SK-N-MC (cell line): ENCODE measurements around the gene ATL1.

ENCODE experiments used
- EZH2 ChIP-seq: fragments of 200-600 bp; sonication (generic); IDR thresholded peaks from one replicate; pipeline ENCODE4 v1.6.1; 2017; ENCODE audit warnings: antibody characterized with exemption
- FOXP2 ChIP-seq: optimal IDR thresholded peaks from 2 replicates; pipeline ENCODE3; 2011; ENCODE audit warnings: mild to moderate bottlenecking, moderate library complexity; ENCODE audit not compliant: insufficient read depth; ENCODE audit errors: extremely low read length, control extremely low read depth
- POLR2AphosphoS5 ChIP-seq: IDR thresholded peaks from 2 replicates; pipeline ENCODE4 v1.6.1; 2012; ENCODE audit warnings: mild to moderate bottlenecking, low read depth, low read length, borderline replicate concordance

DNA sequence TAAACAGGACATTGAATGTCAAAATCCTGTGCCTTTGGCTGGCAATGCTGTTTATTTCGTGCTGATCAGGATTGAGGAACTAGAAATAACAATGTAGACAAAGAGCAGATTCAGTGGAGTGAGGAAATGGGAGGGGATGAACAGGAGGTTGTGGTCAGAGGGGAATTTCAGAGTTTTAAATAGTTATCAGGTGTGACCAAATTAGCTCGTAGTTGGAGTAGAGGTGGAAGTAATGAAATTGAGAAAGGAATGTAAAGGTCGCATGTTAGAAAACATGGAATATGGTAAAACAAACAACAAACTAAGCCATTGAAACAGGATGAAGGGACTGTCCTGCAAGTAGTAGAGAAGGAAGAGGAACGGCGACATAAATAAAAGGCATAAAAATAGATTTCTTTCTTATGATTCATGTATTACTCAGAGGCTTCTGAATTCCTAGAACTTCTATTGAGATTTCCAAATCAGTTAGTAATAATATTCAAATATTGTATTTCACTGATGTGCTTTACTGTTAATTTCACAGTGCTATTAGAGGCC lies 117.7 kb downstream of the ATL1 start:
- no peak for TF ChIP-seq POLR2AphosphoS5
- TF ChIP-seq EZH2 = no peak
- TF ChIP-seq FOXP2 = no peak
